ENCODE measurements around the gene PCDHGB5. TPM values are rescaled to one million over a fixed set of nuclear protein-coding genes. Genes with fewer than 3 reads are reported as not detected.

PCDHGB5 gene
- total RNA-seq, 6 experiments from 2014 or later = 3.0 to 6.8 (median 4.0) TPM

GRCh38 chr5:141434006-141434405 is 36.3 kb downstream of the PCDHGB5 start:
- Histone ChIP-seq H3K36me3 (no peaks in the 10 kb centered on the region), H3K27me3 (no peaks in the 10 kb centered on the region), H3K4me1 (no peaks in the 10 kb centered on the region), H3K4me3 (no peak overlapping the region), H3K27ac (no peak overlapping the region), H3K9me3 (peaks cover 0 to 7% (median 2%) of the 10 kb centered on the region in 4 donors)
- ATAC-seq (no peak), DNase-seq (no peak)
- intact Hi-C loops (cut with DNase I) = no loop called here
- TF ChIP-seq POLR2A (IDR thresholded peaks at IDR 0.05) (no peak), CTCF (IDR thresholded peaks at IDR 0.05) (no peak)
- 46% methylated on average over 2 of the region's 2 CpGs for WGBS (ENCODE audit: insufficient coverage, low coverage, low lambda C conversion rate, missing lambda C conversion rate)

- Histone ChIP-seq H3K36me3 (no peaks in the 10 kb centered on the region), H3K27me3 (no peaks in the 10 kb centered on the region), H3K4me1 (no peaks in the 10 kb centered on the region), H3K27ac (no peak overlapping the region), H3K9me3 (no peaks in the 10 kb centered on the region), H3K4me3 (no peak overlapping the region)
- TF ChIP-seq CTCF (IDR thresholded peaks at IDR 0.05) = no peak
- no peak for TF ChIP-seq POLR2A (IDR thresholded peaks at IDR 0.05)
- no peak for DNase-seq
- no peak for ATAC-seq
- intact Hi-C loops (cut with DNase I) = no loop called here
- WGBS (ENCODE audit: insufficient coverage, low coverage, low lambda C conversion rate, missing lambda C conversion rate) = 88% methylated on average over 2 of the region's 2 CpGs
Observed at GRCh38 chr5:141437221-141437620, 39.5 kb downstream of the PCDHGB5 start.

- no peaks in the 10 kb centered on the region for H3K4me1 ChIP-seq
- H3K9me3 ChIP-seq = no peaks in the 10 kb centered on the region
- intact Hi-C loops (cut with DNase I) = no loop called here
- H3K4me3 ChIP-seq = no peak overlapping the region
- TF ChIP-seq POLR2A (IDR thresholded peaks at IDR 0.05) = no peak
- no peak for TF ChIP-seq CTCF (IDR thresholded peaks at IDR 0.05)
- no peaks in the 10 kb centered on the region for H3K36me3 ChIP-seq
- 68% methylated on average over 10 of the region's 10 CpGs for WGBS (ENCODE audit: insufficient coverage, low coverage, low lambda C conversion rate, missing lambda C conversion rate)
- H3K27ac ChIP-seq = no peak overlapping the region
- no peaks in the 10 kb centered on the region for H3K27me3 ChIP-seq
- DNase-seq = no peak
- ATAC-seq = no peak
Observed at GRCh38 chr5:141439411-141440141, 41.8 kb downstream of the PCDHGB5 start.

- no peaks in the 10 kb centered on the region for H3K27me3 ChIP-seq
- ATAC-seq (no peak), DNase-seq (no peak)
- no peak overlapping the region for H3K4me3 ChIP-seq
- no peaks in the 10 kb centered on the region for H3K9me3 ChIP-seq
- 87% methylated on average over 9 of the region's 9 CpGs for WGBS (ENCODE audit: insufficient coverage, low coverage, low lambda C conversion rate, missing lambda C conversion rate)
- H3K4me1 ChIP-seq = no peaks in the 10 kb centered on the region
- no peak for TF ChIP-seq POLR2A (IDR thresholded peaks at IDR 0.05)
- no peak for TF ChIP-seq CTCF (IDR thresholded peaks at IDR 0.05)
- no peaks in the 10 kb centered on the region for H3K36me3 ChIP-seq
- intact Hi-C loops (cut with DNase I) = no loop called here
- no peak overlapping the region for H3K27ac ChIP-seq
Observed at GRCh38 chr5:141440341-141440740, 42.6 kb downstream of the PCDHGB5 start.
